ENCODE measurements around the gene TBX1.
A peak's percentile ranks its signal among the peaks of the same experiment; 100 is the strongest.

TBX1 gene

DNA sequence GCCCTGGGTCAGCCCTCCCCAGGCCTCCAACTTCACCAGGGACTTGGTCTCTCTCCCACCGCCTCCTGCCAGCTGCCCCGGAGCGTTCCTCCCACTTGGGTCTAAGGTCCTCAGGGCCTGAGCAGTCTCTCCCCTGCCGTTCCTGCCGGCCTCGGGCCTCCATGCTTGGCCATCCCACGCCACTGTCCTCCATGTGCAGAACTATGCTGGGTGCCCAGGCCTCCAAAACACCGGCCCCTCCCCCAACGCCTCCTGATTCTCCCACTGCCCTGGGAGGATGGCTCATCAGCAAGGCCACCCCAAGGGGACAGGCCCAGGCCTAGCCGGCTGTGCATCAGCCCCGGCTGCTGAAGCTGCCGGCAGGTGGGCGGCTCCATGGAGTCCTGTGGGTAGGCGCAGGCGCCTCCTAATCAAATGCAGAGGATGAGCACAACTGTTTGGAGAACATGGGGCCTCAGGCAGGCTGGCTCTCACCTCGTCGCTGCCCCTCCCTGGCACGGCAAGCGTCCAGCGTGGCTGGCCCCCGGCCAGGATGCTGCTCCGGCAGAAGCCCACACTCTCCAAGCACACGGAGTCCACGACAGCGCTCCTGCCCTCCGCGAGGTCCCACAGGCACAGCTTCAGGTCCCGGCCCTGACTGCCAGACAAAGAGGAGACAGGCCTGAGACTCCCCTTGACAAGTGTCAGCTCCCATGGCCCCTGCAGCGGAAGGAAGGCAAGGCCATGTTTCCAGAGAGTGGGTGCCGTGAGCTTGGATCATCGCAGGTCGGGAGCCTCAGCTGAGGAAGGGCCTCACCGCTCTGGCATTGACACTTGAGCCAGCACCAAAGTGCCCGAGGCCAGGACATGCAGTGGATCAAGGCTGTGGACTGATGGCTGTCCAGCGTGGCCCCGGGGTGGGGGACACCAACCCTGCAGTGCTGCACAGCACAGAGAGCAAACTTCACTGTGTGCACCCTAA is 51.5 kb downstream of the TBX1 start:
- Histone ChIP-seq H3K27ac (ENCODE audit: low read length) (no peak overlapping the region), H3K4me3 (ENCODE audit: low read depth in 1 of 2, low read length in 2 of 2) (no peak overlapping the region), H3K9me3 (ENCODE audit: insufficient read depth, low read length, severe bottlenecking) (no peaks in the 10 kb centered on the region), H4K20me1 (ENCODE audit: insufficient read depth, low read length) (peaks cover 22% of the 10 kb centered on the region), H2AFZ (ENCODE audit: low read depth, low read length) (no peak overlapping the region), H3K4me2 (ENCODE audit: insufficient read depth, low read length) (no peak overlapping the region), H3K27me3 (ENCODE audit: insufficient read depth, low read length, poor library complexity) (no peaks in the 10 kb centered on the region), H3K79me2 (ENCODE audit: insufficient read depth, low read length) (no peaks in the 10 kb centered on the region), H3K9ac (ENCODE audit: low read depth, low read length) (no peak overlapping the region), H3K36me3 (ENCODE audit: insufficient read depth, low read length) (peaks cover 49% of the 10 kb centered on the region), H3K4me1 (ENCODE audit: insufficient read depth, low read length) (no peaks in the 10 kb centered on the region)
- DNase-seq (no peak), ATAC-seq (ENCODE audit: insufficient read depth, low read depth) (no peak)
- TF ChIP-seq EZH2 (IDR thresholded peaks at IDR 0.05; ENCODE audit: borderline replicate concordance, low read depth, low read length, severe bottlenecking): no peak
- TF ChIP-seq, protein P1, sequence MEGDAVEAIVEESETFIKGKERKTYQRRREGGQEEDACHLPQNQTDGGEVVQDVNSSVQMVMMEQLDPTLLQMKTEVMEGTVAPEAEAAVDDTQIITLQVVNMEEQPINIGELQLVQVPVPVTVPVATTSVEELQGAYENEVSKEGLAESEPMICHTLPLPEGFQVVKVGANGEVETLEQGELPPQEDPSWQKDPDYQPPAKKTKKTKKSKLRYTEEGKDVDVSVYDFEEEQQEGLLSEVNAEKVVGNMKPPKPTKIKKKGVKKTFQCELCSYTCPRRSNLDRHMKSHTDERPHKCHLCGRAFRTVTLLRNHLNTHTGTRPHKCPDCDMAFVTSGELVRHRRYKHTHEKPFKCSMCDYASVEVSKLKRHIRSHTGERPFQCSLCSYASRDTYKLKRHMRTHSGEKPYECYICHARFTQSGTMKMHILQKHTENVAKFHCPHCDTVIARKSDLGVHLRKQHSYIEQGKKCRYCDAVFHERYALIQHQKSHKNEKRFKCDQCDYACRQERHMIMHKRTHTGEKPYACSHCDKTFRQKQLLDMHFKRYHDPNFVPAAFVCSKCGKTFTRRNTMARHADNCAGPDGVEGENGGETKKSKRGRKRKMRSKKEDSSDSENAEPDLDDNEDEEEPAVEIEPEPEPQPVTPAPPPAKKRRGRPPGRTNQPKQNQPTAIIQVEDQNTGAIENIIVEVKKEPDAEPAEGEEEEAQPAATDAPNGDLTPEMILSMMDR (IDR thresholded peaks at IDR 0.05; ENCODE audit: borderline replicate concordance, extremely low read depth, low read length, poor library complexity, severe bottlenecking): no peak

DNA sequence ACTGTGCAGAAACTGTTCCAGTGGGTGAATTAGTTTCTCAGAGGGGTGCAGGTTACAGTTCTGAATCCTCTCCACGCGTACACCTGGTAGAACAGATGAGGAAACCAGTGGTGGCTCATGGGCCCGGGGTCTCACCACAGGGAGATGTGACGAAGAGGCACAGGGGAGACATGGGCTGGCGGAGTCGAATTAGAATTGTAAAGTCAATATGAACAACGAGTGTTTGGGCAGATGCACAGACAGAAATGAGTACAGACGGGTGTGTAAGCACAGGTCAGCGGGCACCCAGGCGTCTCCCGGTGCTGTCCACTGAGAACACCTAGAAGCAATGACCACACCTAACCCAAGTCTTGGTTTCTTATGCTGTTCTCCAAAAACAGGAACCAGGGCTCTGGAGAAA is 52.3 kb downstream of the TBX1 start:
- no peaks in the 10 kb centered on the region for H3K9me3 ChIP-seq (ENCODE audit: insufficient read depth, low read length, severe bottlenecking)
- H2AFZ ChIP-seq (ENCODE audit: low read depth, low read length): no peak overlapping the region
- H3K27me3 ChIP-seq (ENCODE audit: insufficient read depth, low read length, poor library complexity): no peaks in the 10 kb centered on the region
- H3K4me3 ChIP-seq (ENCODE audit: low read depth in 1 of 2, low read length in 2 of 2): no peak overlapping the region
- TF ChIP-seq, protein P1 (IDR thresholded peaks at IDR 0.05; ENCODE audit: borderline replicate concordance, extremely low read depth, low read length, poor library complexity, severe bottlenecking): no peak
- no peak for TF ChIP-seq EZH2 (IDR thresholded peaks at IDR 0.05; ENCODE audit: borderline replicate concordance, low read depth, low read length, severe bottlenecking)
- peak; percentile 0 for DNase-seq
- H3K27ac ChIP-seq (ENCODE audit: low read length): no peak overlapping the region
- no peaks in the 10 kb centered on the region for H3K4me1 ChIP-seq (ENCODE audit: insufficient read depth, low read length)
- no peak for ATAC-seq (ENCODE audit: insufficient read depth, low read depth)
- no peaks in the 10 kb centered on the region for H3K79me2 ChIP-seq (ENCODE audit: insufficient read depth, low read length)
- H3K36me3 ChIP-seq (ENCODE audit: insufficient read depth, low read length): peaks cover 45% of the 10 kb centered on the region
- H4K20me1 ChIP-seq (ENCODE audit: insufficient read depth, low read length): peaks cover 21% of the 10 kb centered on the region
- no peak overlapping the region for H3K9ac ChIP-seq (ENCODE audit: low read depth, low read length)
- no peak overlapping the region for H3K4me2 ChIP-seq (ENCODE audit: insufficient read depth, low read length)

DNA sequence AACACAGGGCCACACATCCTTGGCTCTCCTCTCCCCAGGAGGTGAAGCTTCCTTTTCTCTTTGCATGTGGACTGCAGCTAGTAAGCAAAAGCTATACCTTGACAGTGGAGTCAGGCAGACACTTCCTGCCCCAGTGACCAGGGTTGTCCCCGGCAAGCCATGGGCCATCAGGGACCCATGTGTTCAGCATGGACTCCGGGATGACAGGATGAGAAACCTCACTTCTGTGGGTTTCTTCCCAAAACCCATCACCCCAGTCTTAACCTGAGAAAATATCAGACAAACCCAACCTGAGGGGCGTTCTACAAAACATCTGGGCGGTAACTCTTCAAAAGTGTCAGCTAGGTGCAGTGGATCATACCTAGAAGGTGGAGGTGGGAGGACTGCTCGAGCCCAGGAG is 53.9 kb downstream of the TBX1 start:
- peaks cover 57% of the 10 kb centered on the region for H3K36me3 ChIP-seq (ENCODE audit: insufficient read depth, low read length)
- H3K4me3 ChIP-seq (ENCODE audit: low read depth in 1 of 2, low read length in 2 of 2): no peak overlapping the region
- H3K79me2 ChIP-seq (ENCODE audit: insufficient read depth, low read length): no peaks in the 10 kb centered on the region
- H3K4me2 ChIP-seq (ENCODE audit: insufficient read depth, low read length): no peak overlapping the region
- H3K9ac ChIP-seq (ENCODE audit: low read depth, low read length): no peak overlapping the region
- H3K9me3 ChIP-seq (ENCODE audit: insufficient read depth, low read length, severe bottlenecking): no peaks in the 10 kb centered on the region
- no peak for TF ChIP-seq EZH2 (IDR thresholded peaks at IDR 0.05; ENCODE audit: borderline replicate concordance, low read depth, low read length, severe bottlenecking)
- TF ChIP-seq, protein P1 (IDR thresholded peaks at IDR 0.05; ENCODE audit: borderline replicate concordance, extremely low read depth, low read length, poor library complexity, severe bottlenecking): no peak
- H3K27me3 ChIP-seq (ENCODE audit: insufficient read depth, low read length, poor library complexity): no peaks in the 10 kb centered on the region
- H3K4me1 ChIP-seq (ENCODE audit: insufficient read depth, low read length): no peaks in the 10 kb centered on the region
- DNase-seq: no peak
- no peak overlapping the region for H3K27ac ChIP-seq (ENCODE audit: low read length)
- H2AFZ ChIP-seq (ENCODE audit: low read depth, low read length): no peak overlapping the region
- peaks cover 24% of the 10 kb centered on the region for H4K20me1 ChIP-seq (ENCODE audit: insufficient read depth, low read length)
- ATAC-seq (ENCODE audit: insufficient read depth, low read depth): no peak

All from DND-41 (cell line).